Small intestine (tissue), 7 donors: ENCODE measurements around the gene PDZD8. TPM values are rescaled to one million over a fixed set of nuclear protein-coding genes. Genes with fewer than 3 reads are reported as not detected.
A peak's percentile ranks its signal among the peaks of the same experiment; 100 is the strongest.

Experiments
- DNase-seq, 2 donors: peaks; one replicate each; pipeline versions ENCODE4 v3.0.0 to v3.0.0-alpha.2; 2013
- FAIRE-seq: peaks from 2 replicates; lab custom pipeline; 2012; peaks lifted over from hg19 to GRCh38; lab: Jason Lieb, UNC
- H3K27ac ChIP-seq, 3 donors: one replicate each; pipeline ENCODE4 v1.5.1; 2013; ENCODE audit warnings: low read length in 2 of 3, mild to moderate bottlenecking in 2 of 3, control low read depth in 1 of 3, inconsistent platforms in 1 of 3, low read depth in 1 of 3, moderate library complexity in 1 of 3
- H3K27me3 ChIP-seq, 3 donors: one replicate each; pipeline ENCODE4 v1.6.1; 2013; ENCODE audit warnings: low read length in 3 of 3, inconsistent platforms in 1 of 3; ENCODE audit not compliant: control insufficient read depth in 3 of 3, insufficient read depth in 3 of 3
- H3K36me3 ChIP-seq, 3 donors: one replicate each; pipeline ENCODE4 v1.6.1; 2013; ENCODE audit warnings: low read length in 3 of 3, inconsistent platforms in 1 of 3, low read depth in 1 of 3, mild to moderate bottlenecking in 1 of 3, moderate library complexity in 1 of 3; ENCODE audit not compliant: control insufficient read depth in 3 of 3, insufficient read depth in 2 of 3
- H3K4me1 ChIP-seq, 3 donors: one replicate each; pipeline ENCODE4 v1.6.1; 2013; ENCODE audit warnings: low read length in 2 of 3, inconsistent platforms in 1 of 3, low read depth in 1 of 3, mild to moderate bottlenecking in 1 of 3, moderate library complexity in 1 of 3; ENCODE audit not compliant: control insufficient read depth in 3 of 3, insufficient read depth in 2 of 3
- H3K4me3 ChIP-seq, 3 donors: one replicate each; pipeline ENCODE4 v1.5.1; 2013; ENCODE audit warnings: low read length in 3 of 3, control low read depth in 1 of 3, inconsistent platforms in 1 of 3, low read depth in 1 of 3, mild to moderate bottlenecking in 1 of 3, moderate library complexity in 1 of 3
- H3K9me3 ChIP-seq, 2 donors: one replicate each; pipeline ENCODE4 v1.6.1; 2013; ENCODE audit warnings: low read depth in 1 of 2, low read length in 1 of 2; ENCODE audit not compliant: control insufficient read depth in 2 of 2, insufficient read depth in 1 of 2
- WGBS, 3 donors: extraction: QIAGEN DNeasy Blood & Tissue Kit; methylation state at CpG; one replicate each; pipeline ENCODE4 v1.1.7; 2013; 5-methylcytosine and 5-hydroxymethylcytosine counted together
- polyA plus RNA-seq, 4 donors: library from polyadenylated mRNA; stranded (reverse) in 3 of 4; unstranded in 1 of 4; fragments of 200-250 nt in 3 of 4; fragments of 120-200 nt in 1 of 4; gene quantifications; one replicate each; pipeline versions ENCODE4 v1.2.1 to v1.2.3, GENCODE V29; 2013
- donor health status: healthy with polysubstance abuse.
- donor health status: control.
- donor health status: control.
- donor health status: Bipolar disorder and iron deficiency.
- donor health status: healthy.

Gene PDZD8
- polyA plus RNA-seq, 4 donors: 5.8 to 37.8 (median 12.9) TPM

DNA sequence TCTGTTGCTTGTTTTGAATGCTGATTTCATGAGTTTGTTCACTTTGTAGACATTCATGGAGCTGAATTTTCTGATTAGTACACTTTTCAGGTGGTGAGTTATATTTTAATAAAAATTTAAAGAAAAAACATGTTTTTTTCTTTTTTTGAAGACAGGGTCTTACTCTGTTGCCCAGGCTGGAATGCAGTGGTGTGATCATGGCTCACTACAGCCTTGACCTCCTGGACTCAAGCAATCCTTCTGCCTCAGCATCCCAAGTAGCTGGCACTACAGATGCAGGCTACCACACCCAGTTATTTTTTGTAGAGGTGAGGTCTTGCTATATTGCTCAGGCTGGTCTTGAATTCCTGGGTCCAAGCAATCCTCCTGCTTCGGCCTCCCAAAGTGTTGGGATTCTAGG, 23.7 kb downstream of the PDZD8 start:
- 95 to 96% (median 96%) methylated on average over 1 of the region's 1 CpG for WGBS, 3 donors
- H3K27me3 ChIP-seq: no peaks in the 10 kb centered on the region
- no peak overlapping the region for H3K4me3 ChIP-seq
- H3K4me1 ChIP-seq: peaks cover 4 to 22% (median 11%) of the 10 kb centered on the region in 3 donors
- no peaks in the 10 kb centered on the region for H3K9me3 ChIP-seq
- DNase-seq (no peak), FAIRE-seq (no peak)
- no peak overlapping the region for H3K27ac ChIP-seq
- peaks cover 0 to 2% (median 0%) of the 10 kb centered on the region in 3 donors for H3K36me3 ChIP-seq

DNA sequence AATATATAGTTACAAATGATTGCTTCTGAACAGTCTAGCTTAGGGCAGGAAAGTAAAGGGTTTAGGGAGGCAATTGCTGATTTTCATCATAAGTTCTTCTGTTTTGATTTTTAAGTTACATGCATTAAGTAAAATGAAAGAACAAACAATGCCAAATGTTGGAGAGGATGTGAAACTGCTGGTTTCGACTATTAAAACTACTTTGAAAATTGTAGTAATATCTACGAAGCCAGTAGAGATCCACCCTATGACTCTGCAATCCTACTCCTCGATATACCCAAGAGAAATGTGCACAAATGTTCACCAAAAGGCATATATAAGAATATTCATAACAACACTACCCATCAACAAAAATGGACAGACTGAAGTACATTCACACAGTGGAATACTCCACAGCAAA, 24.3 kb downstream of the PDZD8 start:
- 70 to 86% (median 79%) methylated on average over 3 of the region's 3 CpGs for WGBS, 3 donors
- Histone ChIP-seq H3K27ac (no peak overlapping the region), H3K4me3 (no peak overlapping the region), H3K4me1 (peaks cover 5 to 23% (median 11%) of the 10 kb centered on the region in 3 donors), H3K27me3 (no peaks in the 10 kb centered on the region), H3K36me3 (peaks cover 0 to 2% (median 0%) of the 10 kb centered on the region in 3 donors), H3K9me3 (no peaks in the 10 kb centered on the region)
- FAIRE-seq: no peak
- no peak for DNase-seq

DNA sequence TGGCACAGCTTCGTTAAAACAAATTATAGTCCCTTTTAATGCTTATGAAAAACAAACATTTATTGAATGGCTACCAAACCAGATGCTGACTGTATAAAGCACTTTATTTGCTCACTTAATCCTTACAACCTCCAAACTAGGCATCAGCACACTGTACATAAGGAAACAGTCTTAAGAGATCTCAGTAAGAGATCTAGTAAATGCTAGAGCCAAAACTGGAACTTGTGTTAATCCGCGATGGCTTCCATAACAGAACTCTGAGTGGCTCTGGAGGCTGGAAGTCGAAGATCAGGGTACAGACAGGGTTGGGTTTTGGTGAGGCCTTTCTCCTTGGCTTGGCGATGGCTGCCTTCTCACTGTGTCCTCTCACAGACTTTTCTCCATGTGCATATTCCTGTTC, 27.0 kb downstream of the PDZD8 start:
- Histone ChIP-seq H3K36me3 (peaks cover 0 to 5% (median 0%) of the 10 kb centered on the region in 3 donors), H3K4me3 (no peak overlapping the region), H3K27me3 (no peaks in the 10 kb centered on the region), H3K27ac (no peak overlapping the region), H3K4me1 (peaks cover 5 to 21% (median 11%) of the 10 kb centered on the region in 3 donors), H3K9me3 (no peaks in the 10 kb centered on the region)
- WGBS, 3 donors: 43 to 68% (median 64%) methylated on average over 5 of the region's 5 CpGs
- no peak for FAIRE-seq
- no peak for DNase-seq

DNA sequence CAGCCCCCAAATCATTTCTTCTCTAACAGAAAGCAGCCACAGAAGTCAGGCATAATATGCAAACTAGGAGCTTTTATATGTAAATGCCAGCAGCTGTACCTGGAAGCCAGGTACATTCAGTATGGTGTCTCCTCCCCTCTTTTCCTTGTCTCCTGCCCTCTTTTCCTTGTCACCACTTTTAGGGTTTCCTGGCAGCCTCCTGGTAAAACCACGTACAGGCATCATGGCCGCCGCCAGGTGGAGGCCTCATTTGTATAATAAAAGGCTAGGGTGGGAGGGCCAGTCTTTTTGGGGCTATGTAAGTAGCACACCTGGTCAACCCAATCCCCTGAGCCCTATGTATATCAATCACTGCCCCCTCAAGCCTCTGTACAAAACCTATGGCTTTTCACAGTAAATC, 28.7 kb downstream of the PDZD8 start:
- H3K27me3 ChIP-seq: no peaks in the 10 kb centered on the region
- H3K27ac ChIP-seq: no peak overlapping the region
- 74 to 84% (median 75%) methylated on average over 3 of the region's 3 CpGs for WGBS, 3 donors
- H3K4me3 ChIP-seq: no peak overlapping the region
- H3K4me1 ChIP-seq: peaks cover 7 to 16% (median 15%) of the 10 kb centered on the region in 3 donors
- H3K9me3 ChIP-seq: no peaks in the 10 kb centered on the region
- DNase-seq (no peak), FAIRE-seq (no peak)
- peaks cover 0 to 4% (median 0%) of the 10 kb centered on the region in 3 donors for H3K36me3 ChIP-seq

DNA sequence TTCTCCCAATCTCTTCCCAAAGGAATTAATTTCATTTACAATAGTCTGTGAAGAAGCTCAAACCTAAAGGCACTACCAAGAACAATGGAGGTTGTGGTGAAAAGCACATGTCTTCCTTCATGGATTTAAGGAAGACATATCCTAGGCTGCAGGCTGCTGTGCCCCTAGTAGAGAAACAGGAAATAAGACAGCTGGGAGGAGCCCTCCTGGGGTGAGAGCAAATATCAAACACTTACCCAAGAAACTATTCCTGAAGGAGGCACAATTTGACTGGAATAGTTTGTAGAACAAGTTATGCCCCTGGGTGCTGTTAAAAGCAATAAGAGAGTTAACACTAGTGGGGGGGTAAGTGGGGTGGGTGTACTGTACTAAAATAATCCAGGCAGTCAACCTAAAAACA, 30.1 kb downstream of the PDZD8 start:
- no peak overlapping the region for H3K27ac ChIP-seq
- no peak overlapping the region for H3K4me3 ChIP-seq
- peaks cover 0 to 3% (median 2%) of the 10 kb centered on the region in 3 donors for H3K36me3 ChIP-seq
- peaks cover 11 to 17% (median 15%) of the 10 kb centered on the region in 3 donors for H3K4me1 ChIP-seq
- H3K9me3 ChIP-seq: no peaks in the 10 kb centered on the region
- no peaks in the 10 kb centered on the region for H3K27me3 ChIP-seq
- DNase-seq: no peak
- no peak for FAIRE-seq

DNA sequence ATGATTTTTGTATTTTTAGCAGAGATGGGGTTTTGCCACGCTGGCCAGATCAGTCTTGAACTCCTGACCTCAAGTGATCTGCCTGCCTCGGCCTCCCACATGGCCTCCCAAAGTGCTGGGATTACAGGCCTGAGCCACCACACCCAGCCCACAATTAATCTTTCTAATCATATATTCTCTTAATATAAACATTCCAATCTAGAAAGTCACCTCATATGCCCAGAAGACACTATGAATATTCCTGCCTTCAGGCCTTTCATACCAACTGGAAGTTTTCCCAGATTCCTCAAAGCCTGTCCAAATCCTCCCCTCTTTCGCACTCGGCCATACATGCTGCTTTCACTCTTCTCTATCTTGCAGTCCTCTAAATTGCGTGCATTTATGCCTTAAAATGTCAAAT, 32.6 kb downstream of the PDZD8 start:
- DNase-seq: peak in 1 of 2 donors; percentile 44
- Histone ChIP-seq H3K36me3 (peaks cover 0 to 3% (median 2%) of the 10 kb centered on the region in 3 donors), H3K9me3 (no peaks in the 10 kb centered on the region), H3K27me3 (no peaks in the 10 kb centered on the region), H3K4me3 (no peak overlapping the region), H3K4me1 (peaks cover 10 to 23% (median 12%) of the 10 kb centered on the region in 3 donors), H3K27ac (no peak overlapping the region)
- 58 to 63% (median 63%) methylated on average over 5 of the region's 5 CpGs for WGBS, 3 donors
- FAIRE-seq: no peak

DNA sequence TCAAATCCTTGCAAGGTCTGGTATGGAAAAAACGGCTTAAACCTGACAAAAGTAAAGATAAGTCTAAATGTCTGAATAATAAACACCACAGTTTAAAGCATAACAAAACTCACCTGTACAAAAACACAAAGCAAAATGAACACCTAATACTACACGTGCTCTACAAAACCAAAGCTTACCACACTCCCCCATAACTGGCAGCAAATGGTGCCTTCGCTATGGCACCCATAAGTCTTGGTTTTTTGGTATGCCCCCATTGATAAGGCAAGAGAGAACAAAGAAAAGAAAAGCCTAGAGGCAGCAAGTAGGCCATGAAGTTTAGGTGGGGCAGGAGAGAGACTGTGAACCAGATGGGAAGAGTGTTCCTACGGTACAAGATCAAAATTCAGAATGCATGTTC, 34.2 kb downstream of the PDZD8 start:
- FAIRE-seq: no peak
- 87 to 93% (median 90%) methylated on average over 4 of the region's 4 CpGs for WGBS, 3 donors

DNA sequence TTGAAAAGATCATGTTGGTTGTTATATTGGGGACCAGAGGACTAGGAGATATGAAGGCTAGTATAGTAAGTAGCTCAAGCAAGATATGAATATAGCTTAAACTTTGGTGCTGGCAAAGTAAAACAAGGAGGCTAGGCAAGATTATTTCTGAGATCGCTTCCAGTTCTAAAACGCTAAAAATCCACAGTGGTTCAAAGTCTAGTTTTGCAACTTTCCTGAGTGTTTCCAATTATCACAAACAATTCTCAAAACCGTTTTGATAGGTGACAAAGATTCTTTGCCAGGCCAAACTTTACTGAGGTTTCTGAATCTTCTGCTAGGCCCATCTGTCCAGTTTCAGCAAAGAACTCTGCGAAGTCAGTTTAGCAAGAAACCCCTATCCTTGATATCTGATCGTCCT, 35.3 kb downstream of the PDZD8 start:
- Histone ChIP-seq H3K36me3 (peaks cover 0 to 3% (median 2%) of the 10 kb centered on the region in 3 donors), H3K27me3 (no peaks in the 10 kb centered on the region), H3K9me3 (no peaks in the 10 kb centered on the region), H3K4me3 (no peak overlapping the region), H3K4me1 (peaks cover 2 to 14% (median 7%) of the 10 kb centered on the region in 3 donors), H3K27ac (no peak overlapping the region)
- no peak for FAIRE-seq
- 60 to 84% (median 79%) methylated on average over 5 of the region's 5 CpGs for WGBS, 3 donors
- DNase-seq: no peak

More for the DNA sequence above, 34.2 kb downstream of the PDZD8 start:
- Histone ChIP-seq H3K4me3 (no peak overlapping the region), H3K27ac (no peak overlapping the region), H3K9me3 (no peaks in the 10 kb centered on the region), H3K36me3 (peaks cover 0 to 3% (median 2%) of the 10 kb centered on the region in 3 donors), H3K27me3 (no peaks in the 10 kb centered on the region), H3K4me1 (peaks cover 5 to 14% (median 7%) of the 10 kb centered on the region in 3 donors)
- DNase-seq: no peak

DNA sequence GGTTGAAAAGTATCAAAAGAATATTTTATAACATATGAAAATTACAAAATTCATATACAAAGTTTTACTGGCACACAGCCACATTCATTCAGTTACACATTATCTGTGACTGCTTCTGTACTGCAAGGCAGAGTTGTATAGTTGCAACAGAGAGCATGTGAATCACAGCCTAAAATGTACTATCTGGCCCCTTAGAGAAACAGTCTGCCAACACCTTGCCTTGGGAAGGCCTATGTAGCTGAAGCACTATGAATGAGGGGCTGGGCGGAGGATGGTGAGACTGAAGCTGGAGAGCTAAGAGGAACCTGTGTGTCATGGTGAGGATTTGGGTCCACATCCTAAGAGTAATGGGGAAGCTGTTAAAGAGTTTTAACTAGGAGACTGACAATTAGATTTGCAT, 35.7 kb downstream of the PDZD8 start:
- no peaks in the 10 kb centered on the region for H3K27me3 ChIP-seq
- WGBS, 3 donors: 96 to 100% (median 98%) methylated on average over 1 of the region's 1 CpG

More for the DNA sequence above, 35.7 kb downstream of the PDZD8 start:
- H3K4me3 ChIP-seq: no peak overlapping the region
- H3K36me3 ChIP-seq: peaks cover 0 to 2% (median under 1%) of the 10 kb centered on the region in 3 donors
- FAIRE-seq: no peak
- DNase-seq: peak in 1 of 2 donors; percentile 51
- H3K9me3 ChIP-seq: no peaks in the 10 kb centered on the region
- peaks cover 2 to 14% (median 7%) of the 10 kb centered on the region in 3 donors for H3K4me1 ChIP-seq
- H3K27ac ChIP-seq: no peak overlapping the region
